Measurements from ENCODE around the gene TFCP2. TPM values are rescaled to one million over a fixed set of nuclear protein-coding genes. Genes with fewer than 3 reads are reported as not detected.

TFCP2 gene
- total RNA-seq, 1 experiment from 2014 or later = 27.3 TPM

DNA sequence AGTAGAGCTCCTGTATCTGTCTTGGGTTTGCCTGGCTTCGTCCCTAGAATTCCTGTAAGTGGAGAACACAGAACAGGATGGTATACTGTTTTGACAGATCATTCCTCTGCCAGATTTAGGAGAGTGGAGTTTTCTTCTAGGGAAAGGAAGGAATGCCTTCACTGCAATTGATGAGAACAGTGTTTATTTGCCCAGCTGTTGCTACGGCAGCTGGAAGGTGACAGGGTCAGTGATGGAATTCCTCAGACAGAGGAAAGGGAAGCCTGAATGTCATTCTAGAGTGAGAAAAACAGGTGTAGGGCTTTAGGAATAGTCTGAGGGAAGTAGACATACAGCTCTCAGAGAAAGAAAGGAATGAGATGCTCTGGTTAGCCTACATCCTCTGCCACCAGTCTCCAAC lies 101.3 kb downstream of the TFCP2 start:
- Histone ChIP-seq H3K36me3 (ENCODE audit: low read depth, low read length) (peaks cover 38% of the 10 kb centered on the region), H3K9me2 (replicated peaks; ENCODE audit: low read length) (no peaks in the 10 kb centered on the region), H2AFZ (ENCODE audit: low read length) (no peak overlapping the region), H3K27ac (ENCODE audit: low read length) (no peak overlapping the region), H3K4me3 (ENCODE audit: low read length) (no peak overlapping the region), H3K27me3 (ENCODE audit: low read length) (no peaks in the 10 kb centered on the region), H3K4me1 (ENCODE audit: insufficient read depth, low read length) (no peaks in the 10 kb centered on the region), H3K79me2 (ENCODE audit: low read length) (0 out of 2 replicates have a peak, but pooled peaks cover 6% of the 10 kb centered on the region), H3F3A (ENCODE audit: low read length, unreplicated experiment) (no peaks in the 10 kb centered on the region), H3K4me2 (ENCODE audit: low read length) (no peak overlapping the region), H3K9me3 (ENCODE audit: low read length) (no peaks in the 10 kb centered on the region), H4K20me1 (ENCODE audit: low read length) (no peaks in the 10 kb centered on the region), H3K9ac (ENCODE audit: low read length) (no peak overlapping the region)
- no peak for TF ChIP-seq EZH2 (IDR thresholded peaks at IDR 0.05; ENCODE audit: low read length, unreplicated experiment)
- TF ChIP-seq, protein P1, sequence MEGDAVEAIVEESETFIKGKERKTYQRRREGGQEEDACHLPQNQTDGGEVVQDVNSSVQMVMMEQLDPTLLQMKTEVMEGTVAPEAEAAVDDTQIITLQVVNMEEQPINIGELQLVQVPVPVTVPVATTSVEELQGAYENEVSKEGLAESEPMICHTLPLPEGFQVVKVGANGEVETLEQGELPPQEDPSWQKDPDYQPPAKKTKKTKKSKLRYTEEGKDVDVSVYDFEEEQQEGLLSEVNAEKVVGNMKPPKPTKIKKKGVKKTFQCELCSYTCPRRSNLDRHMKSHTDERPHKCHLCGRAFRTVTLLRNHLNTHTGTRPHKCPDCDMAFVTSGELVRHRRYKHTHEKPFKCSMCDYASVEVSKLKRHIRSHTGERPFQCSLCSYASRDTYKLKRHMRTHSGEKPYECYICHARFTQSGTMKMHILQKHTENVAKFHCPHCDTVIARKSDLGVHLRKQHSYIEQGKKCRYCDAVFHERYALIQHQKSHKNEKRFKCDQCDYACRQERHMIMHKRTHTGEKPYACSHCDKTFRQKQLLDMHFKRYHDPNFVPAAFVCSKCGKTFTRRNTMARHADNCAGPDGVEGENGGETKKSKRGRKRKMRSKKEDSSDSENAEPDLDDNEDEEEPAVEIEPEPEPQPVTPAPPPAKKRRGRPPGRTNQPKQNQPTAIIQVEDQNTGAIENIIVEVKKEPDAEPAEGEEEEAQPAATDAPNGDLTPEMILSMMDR (conservative IDR thresholded peaks at IDR 0.05; ENCODE audit: low read depth, low read length) = no peak
- TF ChIP-seq EZH2phosphoT487 (IDR thresholded peaks at IDR 0.05; ENCODE audit: borderline replicate concordance, low read length) = no peak
- POLR2A ChIA-PET (ENCODE audit: unreplicated experiment) = no interaction called here
- no TSS peak for BruUV-seq (replicated peaks)
- CTCF ChIA-PET = no interaction called here
- ATAC-seq = no peak
- intact Hi-C loops (cut with micrococcal nuclease) = no loop called here
- no peak for DNase-seq

DNA sequence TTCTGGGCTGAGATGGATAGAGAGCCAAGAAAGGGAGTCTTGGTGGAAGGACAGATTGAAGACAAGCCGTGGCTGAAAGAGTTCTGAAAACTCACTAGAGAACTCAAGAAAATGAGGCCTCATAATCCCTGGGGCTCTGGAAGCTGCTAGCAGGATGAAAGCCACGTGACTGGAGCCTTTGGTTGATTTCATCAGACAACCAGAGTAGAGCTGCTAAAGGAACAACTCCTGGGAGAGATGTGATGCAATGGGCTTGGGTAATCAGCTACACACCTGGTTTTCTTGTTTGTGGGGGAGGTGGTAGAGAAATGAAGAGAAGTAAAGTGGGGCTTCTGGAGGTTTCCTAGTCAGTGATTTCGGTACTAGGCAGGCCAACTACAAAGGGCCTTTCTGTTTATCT lies 102.9 kb downstream of the TFCP2 start:
- no peaks in the 10 kb centered on the region for H3K9me3 ChIP-seq (ENCODE audit: low read length)
- H3F3A ChIP-seq (ENCODE audit: low read length, unreplicated experiment) = no peaks in the 10 kb centered on the region
- H3K79me2 ChIP-seq (ENCODE audit: low read length) = no peaks in the 10 kb centered on the region
- no peak overlapping the region for H3K9ac ChIP-seq (ENCODE audit: low read length)
- DNase-seq = no peak
- TF ChIP-seq EZH2phosphoT487 (IDR thresholded peaks at IDR 0.05; ENCODE audit: borderline replicate concordance, low read length) = no peak
- TF ChIP-seq EZH2 (IDR thresholded peaks at IDR 0.05; ENCODE audit: low read length, unreplicated experiment) = no peak
- TF ChIP-seq, protein P1 (conservative IDR thresholded peaks at IDR 0.05; ENCODE audit: low read depth, low read length) = no peak
- ChIA-PET CTCF (no interaction called here), POLR2A (ENCODE audit: unreplicated experiment) (no interaction called here)
- no peak for ATAC-seq
- no peaks in the 10 kb centered on the region for H4K20me1 ChIP-seq (ENCODE audit: low read length)
- H2AFZ ChIP-seq (ENCODE audit: low read length) = no peak overlapping the region
- BruUV-seq (replicated peaks) = no TSS peak
- intact Hi-C loops (cut with micrococcal nuclease) = no loop called here
- no peak overlapping the region for H3K4me2 ChIP-seq (ENCODE audit: low read length)
- H3K27ac ChIP-seq (ENCODE audit: low read length) = no peak overlapping the region
- no peaks in the 10 kb centered on the region for H3K27me3 ChIP-seq (ENCODE audit: low read length)
- H3K36me3 ChIP-seq (ENCODE audit: low read depth, low read length) = peaks cover 44% of the 10 kb centered on the region
- no peaks in the 10 kb centered on the region for H3K9me2 ChIP-seq (replicated peaks; ENCODE audit: low read length)
- H3K4me3 ChIP-seq (ENCODE audit: low read length) = no peak overlapping the region
- no peaks in the 10 kb centered on the region for H3K4me1 ChIP-seq (ENCODE audit: insufficient read depth, low read length)

DNA sequence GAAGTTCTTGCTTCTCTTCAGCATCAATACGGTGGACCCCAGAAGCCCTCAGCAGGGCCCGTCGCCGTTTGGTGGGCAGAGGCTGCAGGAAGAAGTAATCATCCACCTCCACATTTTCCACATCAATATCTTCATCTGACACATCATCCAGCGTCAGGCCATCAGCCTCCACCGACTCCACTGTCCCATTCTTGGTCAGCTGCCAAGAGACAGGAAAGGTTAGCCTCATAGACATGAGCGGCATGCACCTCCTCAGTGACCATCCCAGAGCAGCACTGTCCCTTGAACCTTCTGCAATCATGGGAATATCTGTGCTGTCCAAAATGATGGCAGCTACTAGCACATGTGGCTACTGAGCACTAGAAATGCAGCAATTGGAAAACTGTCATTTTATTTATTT lies 105.2 kb downstream of the TFCP2 start:
- Histone ChIP-seq H3K27ac (ENCODE audit: low read length) (no peak overlapping the region), H3K4me3 (ENCODE audit: low read length) (no peak overlapping the region), H3K4me2 (ENCODE audit: low read length) (no peak overlapping the region), H3F3A (ENCODE audit: low read length, unreplicated experiment) (no peaks in the 10 kb centered on the region), H3K9me3 (ENCODE audit: low read length) (no peaks in the 10 kb centered on the region), H3K9me2 (replicated peaks; ENCODE audit: low read length) (no peaks in the 10 kb centered on the region), H3K36me3 (ENCODE audit: low read depth, low read length) (peaks cover 53% of the 10 kb centered on the region), H3K27me3 (ENCODE audit: low read length) (no peaks in the 10 kb centered on the region), H3K79me2 (ENCODE audit: low read length) (no peaks in the 10 kb centered on the region), H3K9ac (ENCODE audit: low read length) (no peak overlapping the region), H3K4me1 (ENCODE audit: insufficient read depth, low read length) (no peaks in the 10 kb centered on the region), H2AFZ (ENCODE audit: low read length) (no peak overlapping the region), H4K20me1 (ENCODE audit: low read length) (no peaks in the 10 kb centered on the region)
- TF ChIP-seq, protein P1 (conservative IDR thresholded peaks at IDR 0.05; ENCODE audit: low read depth, low read length) = no peak
- TF ChIP-seq EZH2phosphoT487 (IDR thresholded peaks at IDR 0.05; ENCODE audit: borderline replicate concordance, low read length) = no peak
- no peak for TF ChIP-seq EZH2 (IDR thresholded peaks at IDR 0.05; ENCODE audit: low read length, unreplicated experiment)
- ChIA-PET CTCF (no interaction called here), POLR2A (ENCODE audit: unreplicated experiment) (no interaction called here)
- no TSS peak for BruUV-seq (replicated peaks)
- DNase-seq = no peak
- no peak for ATAC-seq
- intact Hi-C loops (cut with micrococcal nuclease) = no loop called here
